Measurements from ENCODE around the gene TMEM108.

Gene TMEM108

GRCh38 chr3:133079621-133080020 lies 41.4 kb downstream of the TMEM108 start (continued):
- TF ChIP-seq ZBTB44 (tag by site-specific recombination; IDR thresholded peaks at IDR 0.05), result no peak

- TF ChIP-seq ZNF692 (tag by site-specific recombination; IDR thresholded peaks at IDR 0.05), result no peak
- no peak for TF ChIP-seq ZNF785 (tag by site-specific recombination; IDR thresholded peaks at IDR 0.05)
- TF ChIP-seq ZNF280C (tag by site-specific recombination; IDR thresholded peaks at IDR 0.05), result no peak
- no peak for TF ChIP-seq ZNF274 (IDR thresholded peaks at IDR 0.05; ENCODE audit: low read length)
- TF ChIP-seq ZNF274 (tag by site-specific recombination; IDR thresholded peaks at IDR 0.05; ENCODE audit: borderline replicate concordance), result no peak
- CTCF ChIA-PET, result interaction anchor here (1.4 kb wide), 1 partner anchor 343 kb away, joined by 4 read pairs; no protein-coding TSS in a partner anchor
- no peak overlapping the region for H3K27ac ChIP-seq (ENCODE audit: extremely low read depth, low read depth, low read length)
- H3K9me3 ChIP-seq (ENCODE audit: control insufficient read depth, insufficient read depth, low read depth, low read length), result no peaks in the 10 kb centered on the region
- no peak overlapping the region for H3K4me3 ChIP-seq (ENCODE audit: low read depth, low read length)
- POLR2A ChIA-PET, result interaction anchor here (0.6 kb wide), 1 partner anchor 12 kb away, joined by 3 read pairs; no protein-coding TSS in a partner anchor
- H3K36me3 ChIP-seq (ENCODE audit: control insufficient read depth in 2 of 2, insufficient read depth in 1 of 2, low read length in 2 of 2), result no peaks in the 10 kb centered on the region
- no peaks in the 10 kb centered on the region for H3K4me1 ChIP-seq (ENCODE audit: control insufficient read depth, insufficient read depth, low read length)
Observed at GRCh38 chr3:133081016-133081415, 42.8 kb downstream of the TMEM108 start.

GRCh38 chr3:133083395-133083794 lies 45.2 kb downstream of the TMEM108 start:
- no peak for TF ChIP-seq BCL11B (tag by site-specific recombination; IDR thresholded peaks at IDR 0.05; ENCODE audit: low read depth)
- no peak for TF ChIP-seq ZNF580 (tag by site-specific recombination; IDR thresholded peaks at IDR 0.05)
- no peak for TF ChIP-seq GLI2 (tag by site-specific recombination; IDR thresholded peaks at IDR 0.05; ENCODE audit: borderline replicate concordance, low read depth)
- no peak for TF ChIP-seq ZNF549 (tag by site-specific recombination; IDR thresholded peaks at IDR 0.05)
- TF ChIP-seq KLF1 (tag by site-specific recombination; IDR thresholded peaks at IDR 0.05), result no peak
- TF ChIP-seq ZNF585B (tag by site-specific recombination; IDR thresholded peaks at IDR 0.05), result no peak
- TF ChIP-seq ZNF776 (tag by site-specific recombination; IDR thresholded peaks at IDR 0.05; ENCODE audit: borderline replicate concordance), result no peak
- TF ChIP-seq ZNF266 (tag by site-specific recombination; IDR thresholded peaks at IDR 0.05; ENCODE audit: low read depth), result no peak
- no peak for TF ChIP-seq ZNF645 (tag by site-specific recombination; IDR thresholded peaks at IDR 0.05)
- no peak for TF ChIP-seq ZNF830 (tag by site-specific recombination; IDR thresholded peaks at IDR 0.05; ENCODE audit: low read depth)
- no peak for TF ChIP-seq ZNF23 (tag by site-specific recombination; IDR thresholded peaks at IDR 0.05; ENCODE audit: borderline replicate concordance)
- TF ChIP-seq ZNF843 (tag by site-specific recombination; IDR thresholded peaks at IDR 0.05), result no peak
- TF ChIP-seq ZNF132 (tag by site-specific recombination; IDR thresholded peaks at IDR 0.05; ENCODE audit: borderline replicate concordance), result no peak
- TF ChIP-seq ZNF335 (tag by site-specific recombination; conservative IDR thresholded peaks at IDR 0.05), result no peak
- no peak for TF ChIP-seq ZNF148 (tag by site-specific recombination; IDR thresholded peaks at IDR 0.05; ENCODE audit: borderline replicate concordance)
- no peak for TF ChIP-seq ZFP69B (tag by site-specific recombination; IDR thresholded peaks at IDR 0.05)
- CTCF ChIA-PET, result no interaction called here
- Histone ChIP-seq H3K4me1 (ENCODE audit: control insufficient read depth, insufficient read depth, low read length) (no peaks in the 10 kb centered on the region), H3K4me3 (ENCODE audit: low read depth, low read length) (no peak overlapping the region), H3K27ac (ENCODE audit: extremely low read depth, low read depth, low read length) (no peak overlapping the region), H3K9me3 (ENCODE audit: control insufficient read depth, insufficient read depth, low read depth, low read length) (no peaks in the 10 kb centered on the region), H3K36me3 (ENCODE audit: control insufficient read depth in 2 of 2, insufficient read depth in 1 of 2, low read length in 2 of 2) (no peaks in the 10 kb centered on the region)
- POLR2A ChIA-PET, result no interaction called here

Measured in HEK293 (cell line).